GM18867 (cell line): ENCODE data around the gene RPS6KB1.
"Not testable (repeated sequence)": the region's sequence is repeated elsewhere in the genome, so short reads cannot be mapped to it uniquely, and the experiment has no call there.

Experiments
- ATAC-seq: cut with Tn5 transposase; IDR thresholded peaks from one replicate; pipeline ENCODE4 v1.9.1; 2021; ENCODE audit warnings: mild to moderate bottlenecking, moderate library complexity; ENCODE audit not compliant: unreplicated experiment

Gene RPS6KB1

GRCh38 chr17:59933317-59933716 lies 40.4 kb downstream of the RPS6KB1 start:
- not testable (repeated sequence) for ATAC-seq

- not testable (repeated sequence) for ATAC-seq
Observed at GRCh38 chr17:59940697-59941096, 47.8 kb downstream of the RPS6KB1 start.

- ATAC-seq: no peak
Observed at GRCh38 chr17:59941131-59941530, 48.2 kb downstream of the RPS6KB1 start.

- not testable (repeated sequence) for ATAC-seq
Observed at GRCh38 chr17:59946433-59946832, 53.5 kb downstream of the RPS6KB1 start.

GRCh38 chr17:59947310-59947709 lies 54.4 kb downstream of the RPS6KB1 start:
- ATAC-seq: not testable (repeated sequence)

- no peak for ATAC-seq
Observed at GRCh38 chr17:59950049-59950448, 57.1 kb downstream of the RPS6KB1 start.

GRCh38 chr17:59954856-59955255 lies 61.9 kb downstream of the RPS6KB1 start:
- ATAC-seq: no peak

GRCh38 chr17:59959574-59959973 lies 66.7 kb downstream of the RPS6KB1 start:
- ATAC-seq: not testable (repeated sequence)

GRCh38 chr17:59962739-59963318 lies 69.9 kb downstream of the RPS6KB1 start:
- no peak for ATAC-seq

- peak; percentile 51 for ATAC-seq
Observed at GRCh38 chr17:59963738-59964481, 71.0 kb downstream of the RPS6KB1 start.

GRCh38 chr17:59964482-59965328 lies 71.8 kb downstream of the RPS6KB1 start, which contains the start of gene RNFT1:
TSS of gene RNFT1 (minus strand) at chr17:59964740. CDS start at chr17:59964663, 77 bp downstream.
- ATAC-seq: peak; percentile 73

GRCh38 chr17:59971771-59972170 lies 78.8 kb downstream of the RPS6KB1 start:
- not testable (repeated sequence) for ATAC-seq

- no peak for ATAC-seq
Observed at GRCh38 chr17:59972778-59973177, 79.9 kb downstream of the RPS6KB1 start.

- ATAC-seq: not testable (repeated sequence)
Observed at GRCh38 chr17:59973483-59973882, 80.6 kb downstream of the RPS6KB1 start.

GRCh38 chr17:59975166-59975565 lies 82.2 kb downstream of the RPS6KB1 start:
- not testable (repeated sequence) for ATAC-seq

- ATAC-seq: not testable (repeated sequence)
Observed at GRCh38 chr17:59996608-59997007, 103.7 kb downstream of the RPS6KB1 start.
